ENCODE measurements around the gene TPPP2.

DNA sequence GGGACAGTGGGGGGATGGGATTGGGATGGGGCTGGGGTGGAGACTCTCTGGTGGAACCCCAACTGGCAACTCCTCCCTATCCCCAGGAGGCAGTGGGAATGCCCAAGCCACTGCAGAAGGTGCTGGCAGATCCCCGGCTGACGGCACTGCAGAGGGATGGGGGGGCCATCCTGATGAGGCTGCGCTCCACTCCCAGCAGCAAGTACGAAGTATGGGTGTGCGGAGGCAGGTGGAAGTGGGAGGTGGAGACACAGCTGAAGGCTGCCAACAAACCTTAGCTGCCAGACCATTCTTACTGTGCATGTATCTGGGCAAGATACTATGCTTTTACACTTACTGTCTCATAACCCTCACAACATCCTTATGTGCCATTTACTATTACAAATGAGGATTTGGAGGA, 48.3 kb downstream of the TPPP2 start:
- TF ChIP-seq EZH2 (IDR thresholded peaks at IDR 0.05; ENCODE audit: insufficient read depth, poor library complexity, severe bottlenecking) (no peak), EZH2phosphoT487 (IDR thresholded peaks at IDR 0.05; ENCODE audit: insufficient read depth, low read depth) (no peak)

Data from GM23248 (cell line).